Measurements from ENCODE around the gene GPX7. TPM values are rescaled to one million over a fixed set of nuclear protein-coding genes. Genes with fewer than 3 reads are reported as not detected.
"Not testable (repeated sequence)": the region's sequence is repeated elsewhere in the genome, so short reads cannot be mapped to it uniquely, and the experiment has no call there.

GPX7 gene
- total RNA-seq, 4 donors from 2014 or later = 1.4 to 6.2 (median 2.0) TPM; not detected in 1

- H3K36me3 ChIP-seq = no peaks in the 10 kb centered on the region
- H3K27me3 ChIP-seq = no peaks in the 10 kb centered on the region
- TF ChIP-seq CTCF (IDR thresholded peaks at IDR 0.05) (no peak), POLR2A (IDR thresholded peaks at IDR 0.05) (no peak)
- H3K4me3 ChIP-seq = no peak overlapping the region
- H3K27ac ChIP-seq = no peak overlapping the region
- H3K9me3 ChIP-seq = no peaks in the 10 kb centered on the region
- DNase-seq = no peak
- no peaks in the 10 kb centered on the region for H3K4me1 ChIP-seq
Observed at GRCh38 chr1:52567943-52568342, 34.2 kb upstream of the GPX7 start.

GRCh38 chr1:52569449-52570210, 32.5 kb upstream of the GPX7 start:
- no peak overlapping the region for H3K4me3 ChIP-seq
- DNase-seq = no peak
- no peak overlapping the region for H3K27ac ChIP-seq
- no peak for TF ChIP-seq POLR2A (IDR thresholded peaks at IDR 0.05)
- no peaks in the 10 kb centered on the region for H3K4me1 ChIP-seq
- no peaks in the 10 kb centered on the region for H3K27me3 ChIP-seq
- H3K9me3 ChIP-seq = no peaks in the 10 kb centered on the region
- H3K36me3 ChIP-seq = no peaks in the 10 kb centered on the region

- no peaks in the 10 kb centered on the region for H3K27me3 ChIP-seq
Observed at GRCh38 chr1:52571783-52572182, 30.4 kb upstream of the GPX7 start.

GRCh38 chr1:52572387-52572786, 29.8 kb upstream of the GPX7 start:
- no peak for TF ChIP-seq CTCF (IDR thresholded peaks at IDR 0.05)
- TF ChIP-seq POLR2A (IDR thresholded peaks at IDR 0.05) = no peak
- Histone ChIP-seq H3K36me3 (no peaks in the 10 kb centered on the region), H3K4me1 (no peaks in the 10 kb centered on the region), H3K27ac (no peak overlapping the region), H3K9me3 (no peaks in the 10 kb centered on the region), H3K4me3 (no peak overlapping the region), H3K27me3 (no peaks in the 10 kb centered on the region)
- no peak for DNase-seq

More at GRCh38 chr1:52571783-52572182, 30.4 kb upstream of the GPX7 start:
- H3K4me1 ChIP-seq = no peaks in the 10 kb centered on the region
- no peak overlapping the region for H3K27ac ChIP-seq
- DNase-seq = no peak
- no peak overlapping the region for H3K4me3 ChIP-seq
- no peak for TF ChIP-seq POLR2A (IDR thresholded peaks at IDR 0.05)
- TF ChIP-seq CTCF (IDR thresholded peaks at IDR 0.05) = no peak
- H3K36me3 ChIP-seq = no peaks in the 10 kb centered on the region
- H3K9me3 ChIP-seq = no peaks in the 10 kb centered on the region

GRCh38 chr1:52574594-52574993, 27.6 kb upstream of the GPX7 start:
- no peak for DNase-seq
- Histone ChIP-seq H3K9me3 (no peaks in the 10 kb centered on the region), H3K4me1 (no peaks in the 10 kb centered on the region), H3K4me3 (no peak overlapping the region), H3K36me3 (no peaks in the 10 kb centered on the region), H3K27ac (no peak overlapping the region), H3K27me3 (no peaks in the 10 kb centered on the region)
- TF ChIP-seq POLR2A (IDR thresholded peaks at IDR 0.05) (no peak), CTCF (IDR thresholded peaks at IDR 0.05) (no peak)

- DNase-seq = no peak
- Histone ChIP-seq H3K27ac (no peak overlapping the region), H3K9me3 (no peaks in the 10 kb centered on the region), H3K4me1 (no peaks in the 10 kb centered on the region), H3K4me3 (no peak overlapping the region), H3K36me3 (no peaks in the 10 kb centered on the region), H3K27me3 (no peaks in the 10 kb centered on the region)
- TF ChIP-seq CTCF (IDR thresholded peaks at IDR 0.05) (no peak), POLR2A (IDR thresholded peaks at IDR 0.05) (no peak)
Observed at GRCh38 chr1:52576074-52576473, 26.1 kb upstream of the GPX7 start.

- not testable (repeated sequence) for DNase-seq, H3K27me3 ChIP-seq, H3K4me3 ChIP-seq, H3K4me1 ChIP-seq, H3K36me3 ChIP-seq, H3K27ac ChIP-seq, H3K9me3 ChIP-seq
Observed at GRCh38 chr1:52578066-52578465, 24.1 kb upstream of the GPX7 start.

Data from Peyer's patch (tissue), 4 donors.